Measurements from ENCODE around the gene OR51A2. TPM values are rescaled to one million over a fixed set of nuclear protein-coding genes. Genes with fewer than 3 reads are reported as not detected.

Gene OR51A2
- total RNA-seq, 1 donor from 2014 or later = not detected

- H3K9me3 ChIP-seq = no peaks in the 10 kb centered on the region
- TF ChIP-seq CTCF (IDR thresholded peaks at IDR 0.05) = no peak
- no peak for DNase-seq (ENCODE audit: low spot score in 2 of 2)
- no peaks in the 10 kb centered on the region for H3K4me1 ChIP-seq
- H3K27me3 ChIP-seq = no peaks in the 10 kb centered on the region
- no peak overlapping the region for H3K4me3 ChIP-seq
- no peak overlapping the region for H3K27ac ChIP-seq
- intact Hi-C loops (cut with DNase I) = no loop called here
- H3K36me3 ChIP-seq = no peaks in the 10 kb centered on the region
Measured at GRCh38 chr11:4936745-4937144, 18.8 kb downstream of the OR51A2 start.

GRCh38 chr11:4932751-4933150, 22.8 kb downstream of the OR51A2 start:
- H3K9me3 ChIP-seq = no peaks in the 10 kb centered on the region
- no peak overlapping the region for H3K4me3 ChIP-seq
- H3K36me3 ChIP-seq = no peaks in the 10 kb centered on the region
- no peak for TF ChIP-seq CTCF (IDR thresholded peaks at IDR 0.05)
- DNase-seq (ENCODE audit: low spot score in 2 of 2) = no peak
- H3K27ac ChIP-seq = no peak overlapping the region
- no peaks in the 10 kb centered on the region for H3K4me1 ChIP-seq
- intact Hi-C loops (cut with DNase I) = no loop called here
- H3K27me3 ChIP-seq = no peaks in the 10 kb centered on the region

GRCh38 chr11:4926608-4927007, 28.9 kb downstream of the OR51A2 start:
- Histone ChIP-seq H3K4me1 (no peaks in the 10 kb centered on the region), H3K27ac (no peak overlapping the region), H3K27me3 (no peaks in the 10 kb centered on the region), H3K9me3 (no peaks in the 10 kb centered on the region), H3K4me3 (no peak overlapping the region), H3K36me3 (no peaks in the 10 kb centered on the region)
- intact Hi-C loops (cut with DNase I) = no loop called here
- TF ChIP-seq CTCF (IDR thresholded peaks at IDR 0.05) = no peak
- DNase-seq (ENCODE audit: low spot score in 2 of 2) = no peak

- DNase-seq (ENCODE audit: low spot score in 2 of 2) = no peak
- Histone ChIP-seq H3K36me3 (no peaks in the 10 kb centered on the region), H3K4me3 (no peak within 1 kb of the TSS), H3K27me3 (no peaks in the 10 kb centered on the region), H3K9me3 (no peaks in the 10 kb centered on the region), H3K4me1 (no peaks in the 10 kb centered on the region), H3K27ac (no peak within 1 kb of the TSS)
- intact Hi-C loops (cut with DNase I) = no loop called here
- TF ChIP-seq CTCF (IDR thresholded peaks at IDR 0.05) = no peak
Measured at GRCh38 chr11:4924239-4924638, 31.3 kb downstream of the OR51A2 start, which contains the start of gene OR51G1. Gene OR51G1 (minus strand): TSS chr11:4924339. CDS start chr11:4924339, 0 bp downstream.

- H3K4me3 ChIP-seq = no peak overlapping the region
- no peak for TF ChIP-seq CTCF (IDR thresholded peaks at IDR 0.05)
- no peaks in the 10 kb centered on the region for H3K4me1 ChIP-seq
- H3K27me3 ChIP-seq = no peaks in the 10 kb centered on the region
- H3K36me3 ChIP-seq = no peaks in the 10 kb centered on the region
- intact Hi-C loops (cut with DNase I) = no loop called here
- DNase-seq (ENCODE audit: low spot score in 2 of 2) = no peak
- no peaks in the 10 kb centered on the region for H3K9me3 ChIP-seq
- no peak overlapping the region for H3K27ac ChIP-seq
Measured at GRCh38 chr11:4922304-4922703, 33.2 kb downstream of the OR51A2 start.

- Histone ChIP-seq H3K27ac (no peak overlapping the region), H3K4me1 (no peaks in the 10 kb centered on the region), H3K4me3 (no peak overlapping the region), H3K9me3 (no peaks in the 10 kb centered on the region), H3K27me3 (no peaks in the 10 kb centered on the region), H3K36me3 (no peaks in the 10 kb centered on the region)
- TF ChIP-seq CTCF (IDR thresholded peaks at IDR 0.05) = no peak
- DNase-seq (ENCODE audit: low spot score in 2 of 2) = no peak
- intact Hi-C loops (cut with DNase I) = no loop called here
Measured at GRCh38 chr11:4921796-4922195, 33.7 kb downstream of the OR51A2 start.

All from ascending aorta (tissue), 2 donors.